ENCODE results near the gene FRY. TPM values are rescaled to one million over a fixed set of nuclear protein-coding genes. Genes with fewer than 3 reads are reported as not detected.
"Not testable (repeated sequence)": the region's sequence is repeated elsewhere in the genome, so short reads cannot be mapped to it uniquely, and the experiment has no call there.

Gene FRY
- total RNA-seq, 1 experiment from 2014 or later: 3.5 TPM

DNA sequence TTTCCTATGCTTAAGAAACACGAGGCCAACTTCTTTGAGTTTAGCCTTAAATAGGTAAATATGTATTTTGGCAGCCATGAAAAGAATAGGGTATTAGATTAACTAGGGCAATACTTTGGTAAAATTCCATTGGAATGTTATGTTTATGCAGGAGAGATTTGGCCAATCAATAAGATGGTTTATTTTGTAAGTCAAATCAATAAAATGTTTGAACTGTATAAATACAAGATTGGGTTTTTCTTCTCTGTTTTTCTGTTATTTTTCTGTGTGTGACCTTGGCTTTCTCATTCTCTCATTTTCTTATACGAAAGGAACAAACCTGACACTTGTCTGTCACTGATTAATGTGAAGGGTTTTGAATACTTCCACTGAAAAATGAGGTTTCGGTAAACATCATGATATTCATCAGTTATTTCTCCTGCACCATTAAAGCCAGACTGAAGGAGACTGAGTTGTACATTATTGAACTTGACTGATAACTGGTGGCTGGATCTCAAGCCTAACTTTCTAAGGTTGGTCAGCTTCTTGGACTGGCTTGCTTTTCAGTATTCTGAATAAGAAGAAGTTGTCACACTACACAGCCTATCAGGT lies 8.6 kb downstream of the FRY start:
- DNase-seq (ENCODE audit: low read depth): no peak

DNA sequence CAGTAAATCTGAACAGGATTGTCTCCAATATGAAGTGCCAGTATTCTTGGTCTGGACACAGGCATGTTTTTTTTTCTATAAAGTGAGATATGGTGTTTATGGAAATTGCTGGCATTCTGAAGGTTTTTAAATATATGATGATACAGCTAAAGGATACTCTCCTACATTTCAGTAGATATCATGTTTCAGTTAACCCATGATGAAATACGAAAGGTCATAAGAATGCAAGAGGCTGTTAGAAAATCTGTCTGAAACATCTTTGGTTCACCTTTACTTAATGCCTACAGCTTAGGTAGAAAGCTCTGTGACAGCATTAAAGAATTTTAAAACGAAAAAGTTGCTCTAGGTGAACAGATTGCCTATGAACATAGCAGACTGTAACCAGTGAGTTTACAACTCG lies 9.1 kb downstream of the FRY start:
- DNase-seq (ENCODE audit: low read depth): no peak

- no peak for DNase-seq (ENCODE audit: low read depth)
These were observed 9.9 kb downstream of the FRY start for GRCh38 chr13:32041429-32041828.

- DNase-seq (ENCODE audit: low read depth): no peak
These were observed 11.0 kb downstream of the FRY start for GRCh38 chr13:32042551-32042950.

DNA sequence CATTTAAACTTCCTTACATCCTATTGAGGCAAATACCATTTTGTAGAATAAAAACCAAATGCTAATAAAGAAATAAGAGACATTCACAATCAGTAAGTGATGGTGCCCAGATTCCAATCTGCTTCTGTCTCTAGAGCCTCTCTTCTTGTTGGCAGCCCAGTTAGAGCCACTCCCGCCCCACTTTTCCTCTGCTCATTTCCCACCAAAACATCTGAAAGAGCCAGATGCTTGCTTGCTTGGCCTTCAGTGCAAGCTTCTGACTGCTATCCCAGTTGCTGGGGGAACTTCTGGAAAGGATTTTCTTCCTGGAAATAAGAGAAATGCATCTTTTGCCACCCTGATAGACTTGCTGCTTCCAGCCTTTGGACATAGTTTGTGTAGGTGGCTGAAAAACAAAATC lies 12.9 kb downstream of the FRY start:
- no peak for DNase-seq (ENCODE audit: low read depth)

DNA sequence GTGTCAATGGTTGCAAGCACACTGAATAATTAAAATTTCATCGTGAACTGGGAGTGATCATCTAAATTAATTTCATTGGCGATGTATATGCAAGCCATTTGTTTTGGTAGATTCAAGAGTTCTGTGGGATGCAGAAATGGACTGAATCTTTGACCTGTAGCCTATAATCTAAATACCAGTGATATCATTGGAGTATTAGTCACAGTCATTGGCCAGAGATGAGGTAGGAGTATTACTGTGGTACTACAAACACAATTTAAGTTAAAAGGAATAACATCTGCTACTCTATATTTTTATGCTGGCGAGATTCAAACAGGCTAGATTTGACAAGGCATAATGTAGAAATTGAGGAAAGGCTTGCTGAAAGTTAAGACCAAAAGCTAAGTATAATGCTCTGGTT lies 14.0 kb downstream of the FRY start:
- no peak for DNase-seq (ENCODE audit: low read depth)

GRCh38 chr13:32045982-32046785 lies 14.6 kb downstream of the FRY start:
- DNase-seq (ENCODE audit: low read depth): peak; percentile 18

- no peak for DNase-seq (ENCODE audit: low read depth)
These were observed 15.5 kb downstream of the FRY start for GRCh38 chr13:32047088-32047487.

GRCh38 chr13:32047793-32048192 lies 16.2 kb downstream of the FRY start:
- DNase-seq (ENCODE audit: low read depth): no peak

GRCh38 chr13:32048816-32049215 lies 17.2 kb downstream of the FRY start:
- peak; percentile 48 for DNase-seq (ENCODE audit: low read depth)

- no peak for DNase-seq (ENCODE audit: low read depth)
These were observed 19.6 kb downstream of the FRY start for GRCh38 chr13:32051156-32051555.

GRCh38 chr13:32056316-32056715 lies 24.7 kb downstream of the FRY start:
- no peak for DNase-seq (ENCODE audit: low read depth)

- not testable (repeated sequence) for DNase-seq (ENCODE audit: low read depth)
These were observed 25.8 kb downstream of the FRY start for GRCh38 chr13:32057325-32057724.

- DNase-seq (ENCODE audit: low read depth): no peak
These were observed 28.0 kb downstream of the FRY start for GRCh38 chr13:32059511-32059984.

DNA sequence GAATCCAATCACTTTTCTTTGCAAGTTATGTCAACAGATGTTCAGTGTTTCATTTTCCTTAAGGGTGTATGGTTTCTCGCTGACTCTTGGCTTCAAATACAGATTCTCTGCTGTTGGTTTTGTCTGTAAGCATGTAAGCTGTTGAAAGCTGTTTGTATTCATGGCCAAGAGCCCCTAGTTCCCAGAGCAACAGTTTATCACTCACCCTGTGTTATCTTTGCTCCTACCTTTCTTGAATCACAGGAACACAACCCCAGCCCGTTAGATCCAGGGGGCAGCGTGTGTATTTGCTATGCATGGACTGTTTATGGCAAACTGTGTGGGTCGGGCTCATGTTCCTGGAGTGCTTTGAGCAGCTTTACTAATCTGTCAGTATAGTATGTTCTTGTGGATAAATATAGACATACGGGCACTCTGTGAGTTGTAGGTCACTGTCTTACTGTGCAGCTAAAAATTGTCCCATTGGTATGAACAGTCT lies 28.9 kb downstream of the FRY start:
- DNase-seq (ENCODE audit: low read depth): no peak

DNA sequence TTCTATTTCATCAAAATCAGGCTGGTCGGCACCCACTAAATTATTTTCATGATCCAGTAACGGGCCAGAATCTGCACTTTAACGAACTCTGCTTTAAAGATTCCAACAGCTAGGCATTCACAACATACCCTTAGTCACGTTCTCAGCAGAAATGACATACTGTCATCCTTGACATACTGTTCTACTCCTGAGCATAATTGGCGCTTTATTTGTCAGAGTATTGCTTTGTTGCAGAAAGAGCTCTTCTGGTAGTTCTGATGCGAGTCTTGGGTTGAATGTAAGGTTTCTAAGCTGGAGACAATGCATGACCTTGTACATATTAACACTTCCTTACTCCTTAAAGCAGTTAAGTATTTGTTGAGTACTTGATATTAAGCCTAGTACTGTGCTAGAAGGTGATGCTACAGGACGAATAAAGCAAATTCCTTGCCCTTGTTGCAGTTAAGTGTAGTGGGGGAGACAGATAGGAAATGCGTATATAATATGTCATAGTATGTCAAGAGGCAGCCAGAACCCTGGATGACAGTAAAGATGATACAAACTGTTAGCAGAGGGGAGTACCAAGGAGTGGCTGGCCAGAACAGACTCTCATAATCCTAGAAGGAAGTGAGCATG lies 32.2 kb downstream of the FRY start:
- no peak for DNase-seq (ENCODE audit: low read depth)

DNA sequence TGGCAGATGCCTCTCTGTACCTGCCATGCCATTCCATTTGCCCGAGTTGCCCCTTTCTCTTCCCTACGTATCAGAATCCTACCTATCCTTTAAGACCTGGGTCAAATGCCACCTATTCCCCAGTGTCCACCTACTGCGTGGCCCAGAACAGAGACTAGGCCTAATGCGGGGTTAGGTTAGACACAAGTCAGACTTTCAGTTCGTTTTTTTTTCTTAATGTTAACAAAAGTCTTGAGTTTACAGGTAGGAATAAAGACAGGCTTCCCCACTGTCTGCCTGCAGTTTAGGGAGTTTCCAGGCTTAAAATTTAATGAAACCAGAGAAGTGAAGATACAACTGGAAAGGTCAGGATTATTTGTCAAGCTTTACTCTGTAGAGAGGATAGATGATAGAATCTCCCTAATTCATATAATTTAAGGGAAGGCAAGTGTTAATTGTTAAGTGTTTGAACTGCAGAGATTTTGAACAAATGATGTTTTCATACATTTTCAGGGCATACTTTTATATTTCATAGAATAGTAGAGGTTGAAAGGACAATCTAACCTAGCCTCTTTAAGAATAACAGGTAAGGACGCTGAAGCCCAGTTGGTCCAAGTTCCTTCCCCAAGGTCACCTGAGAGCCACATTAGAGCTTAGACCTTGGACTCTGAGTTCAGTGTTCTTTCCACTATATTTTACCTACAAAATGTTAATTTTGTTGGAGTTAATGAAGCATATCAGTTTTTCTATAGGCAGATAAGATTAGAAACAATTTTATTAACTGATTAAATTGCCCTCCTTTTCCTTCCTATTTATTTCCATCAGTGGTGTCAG lies 35.8 kb downstream of the FRY start:
- DNase-seq (ENCODE audit: low read depth): no peak

- DNase-seq (ENCODE audit: low read depth): no peak
These were observed 36.7 kb downstream of the FRY start for GRCh38 chr13:32068255-32068654.

- DNase-seq (ENCODE audit: low read depth): no peak
These were observed 41.7 kb downstream of the FRY start for GRCh38 chr13:32073180-32073864.

DNA sequence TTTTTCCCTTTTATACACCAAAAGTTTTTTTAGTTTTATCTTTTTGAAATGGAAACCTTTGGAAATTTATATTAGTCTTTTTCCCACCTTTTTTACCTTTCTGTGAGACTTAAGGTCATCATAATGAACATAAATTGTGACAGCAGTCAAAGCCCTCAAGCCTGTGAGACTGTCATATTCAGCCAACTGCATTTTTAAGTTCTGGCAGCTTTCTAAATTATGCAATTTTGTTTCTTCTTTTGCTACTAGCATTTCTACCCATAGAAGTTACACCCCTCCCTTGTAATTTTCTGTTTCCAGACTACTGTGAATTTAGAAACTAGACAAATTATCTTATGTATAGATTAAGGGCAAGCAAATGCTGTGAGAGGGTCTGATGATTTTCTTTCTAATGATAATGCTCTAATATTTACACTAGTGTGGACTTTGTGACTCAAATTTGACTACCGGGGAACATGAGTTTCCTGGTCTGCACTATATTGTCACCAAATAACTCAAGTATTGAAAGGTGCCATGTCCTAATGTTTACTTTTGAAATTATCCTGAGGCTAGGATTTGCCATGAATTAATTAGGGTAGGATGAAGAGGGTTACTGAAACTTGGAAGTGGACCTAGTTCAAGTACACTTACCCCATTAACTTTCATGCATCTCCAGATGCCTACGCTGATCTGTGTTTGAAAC lies 43.7 kb downstream of the FRY start:
- no peak for DNase-seq (ENCODE audit: low read depth)
